H1 (cell line): ENCODE measurements around the gene PDCD6IP. TPM values are rescaled to one million over a fixed set of nuclear protein-coding genes. Genes with fewer than 3 reads are reported as not detected.

Experiments used
- BACH1 ChIP-seq: IDR thresholded peaks from 2 replicates; pipeline ENCODE4 v1.6.1; 2012; ENCODE audit warnings: low read length, improper control_type of control experiment
- GABPA ChIP-seq: IDR thresholded peaks from 2 replicates; pipeline ENCODE4 v1.6.1; 2011; ENCODE audit warnings: mild to moderate bottlenecking, low read length, moderate library complexity, borderline replicate concordance; ENCODE audit not compliant: insufficient read depth
- NRF1 ChIP-seq: IDR thresholded peaks from 2 replicates; pipeline ENCODE4 v1.6.1; 2011; ENCODE audit warnings: mild to moderate bottlenecking, low read depth, low read length, improper control_type of control experiment
- polyA plus RNA-seq, 7 experiments: library from polyadenylated mRNA; depleted of rRNA in 3 of 7; stranded (reverse) in 5 of 7; unstranded in 2 of 7; fragments of >200 nt in 5 of 7; fragments of 200-250 nt in 2 of 7; gene quantifications; 1 replicate in 5 of 7; 2 replicates in 1 of 7; 4 replicates in 1 of 7; pipeline versions ENCODE4 v1.2.1 to v1.2.3, GENCODE V29; 2011 to 2013; ENCODE audit warnings: missing spikeins in 2 of 7, mixed read lengths in 2 of 7
- total RNA-seq: library from RNA; stranded (reverse); fragmentation: NEBNext Ultra II Directional; extraction: Animal tissue kit (Norgen Biotek cat#: 25700); gene quantifications from 2 replicates; pipeline ENCODE4 v1.2.1, GENCODE V29; 2021

The PDCD6IP gene
- total and polyA plus RNA-seq, 2 of the 8 experiments (the other 6 are each of a cell fraction or from before 2014, with no cell fraction given), result 61.7 to 155 TPM

DNA sequence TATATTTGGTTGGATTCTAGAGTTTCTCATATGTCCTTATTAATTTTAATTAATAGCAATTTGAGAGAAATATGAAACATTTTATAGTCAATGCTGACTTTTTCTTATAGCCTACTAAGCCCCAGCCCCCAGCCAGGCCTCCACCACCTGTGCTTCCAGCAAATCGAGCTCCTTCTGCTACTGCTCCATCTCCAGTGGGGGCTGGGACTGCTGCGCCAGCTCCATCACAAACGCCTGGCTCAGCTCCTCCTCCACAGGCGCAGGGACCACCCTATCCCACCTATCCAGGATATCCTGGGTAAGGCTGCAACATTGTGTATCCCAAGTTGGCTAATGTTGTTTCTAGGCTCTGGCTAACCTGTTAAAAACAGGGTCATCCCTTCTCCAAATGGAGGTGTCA lies 66.7 kb downstream of the PDCD6IP start (continued):
- TF ChIP-seq NRF1 (no peak), GABPA (no peak), BACH1 (no peak)
